ENCODE results near the gene TCF19. TPM values are rescaled to one million over a fixed set of nuclear protein-coding genes. Genes with fewer than 3 reads are reported as not detected.
A peak's percentile ranks its signal among the peaks of the same experiment; 100 is the strongest.

TCF19 gene
- total RNA-seq, 1 experiment from 2014 or later = 15.0 TPM

DNA sequence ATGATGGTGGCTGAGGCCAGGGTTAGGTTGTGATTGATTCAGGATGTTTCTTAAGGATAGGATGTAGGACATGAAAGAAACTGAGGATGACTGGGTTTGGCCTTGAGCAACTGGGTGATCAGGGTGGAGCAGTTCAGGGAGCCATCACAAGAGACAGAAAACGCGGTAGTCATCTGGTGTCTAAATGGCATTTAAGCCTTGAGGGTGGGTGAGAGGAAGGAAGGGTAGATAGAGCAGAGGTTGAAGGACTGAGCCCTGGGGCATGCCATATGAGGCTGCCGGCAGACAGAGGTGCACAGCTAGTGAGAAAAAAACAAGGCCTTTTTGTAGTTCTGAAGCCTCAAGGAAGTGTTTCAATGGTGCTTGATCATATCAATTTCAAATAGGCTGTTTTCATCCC, 10.2 kb downstream of the TCF19 start:
- no peak for DNase-seq
- H3K9ac ChIP-seq (ENCODE audit: extremely low read depth, insufficient read length, low read length) = peak overlapping the region; percentile 94
- H3K27me3 ChIP-seq (ENCODE audit: insufficient read depth, low read length) = no peaks in the 10 kb centered on the region
- H3K4me2 ChIP-seq (ENCODE audit: insufficient read depth, insufficient read length, low read length) = peak overlapping the region; percentile 97
- no peak overlapping the region for H3K4ac ChIP-seq (ENCODE audit: low read depth, low read length)
- H3K79me1 ChIP-seq (ENCODE audit: insufficient read depth, low read depth, low read length, poor library complexity, severe bottlenecking) = no peaks in the 10 kb centered on the region
- no peak overlapping the region for H2BK20ac ChIP-seq (ENCODE audit: low read depth, low read length, poor library complexity, severe bottlenecking)
- peaks cover 61 to 81% of the 10 kb centered on the region in 2 experiments for H3K4me1 Mint-ChIP-seq
- no peak overlapping the region for H3K18ac ChIP-seq (ENCODE audit: insufficient read length, low read depth, low read length)
- H2BK120ac ChIP-seq (ENCODE audit: low read depth, low read length, poor library complexity, severe bottlenecking) = no peak overlapping the region
- H2BK5ac ChIP-seq (ENCODE audit: insufficient read length, low read length) = no peak overlapping the region
- H4K20me1 ChIP-seq (ENCODE audit: control insufficient read depth, insufficient read depth, insufficient read length) = no peaks in the 10 kb centered on the region
- H2AK5ac ChIP-seq (ENCODE audit: insufficient read length, low read length) = no peak overlapping the region
- H2AFZ ChIP-seq (ENCODE audit: low read length) = no peak overlapping the region
- no peaks in the 10 kb centered on the region; the same call in 1 of the 2 replicates for H3K27me3 Mint-ChIP-seq (ENCODE audit: low read depth)
- no peak overlapping the region for H3T11ph ChIP-seq (ENCODE audit: low read length)
- peaks cover 40% of the 10 kb centered on the region for H3K79me2 ChIP-seq (ENCODE audit: insufficient read depth, low read length)
- peak overlapping the region; percentile 46 to 100 (median 55); a peak in 6 of 7 replicates for H3K27ac Mint-ChIP-seq
- peak overlapping the region; percentile 91 for H3K4me3 Mint-ChIP-seq
- H4K5ac ChIP-seq (ENCODE audit: insufficient read length, low read depth, low read length) = no peak overlapping the region
- no peak overlapping the region for H3K56ac ChIP-seq (ENCODE audit: insufficient read length, low read depth, low read length)
- H3K9me3 ChIP-seq (ENCODE audit: control insufficient read depth, low read depth, low read length) = no peaks in the 10 kb centered on the region
- H3K27ac ChIP-seq (ENCODE audit: insufficient read length, low read depth, low read length) = no peak overlapping the region
- no peak overlapping the region for H4K91ac ChIP-seq (ENCODE audit: insufficient read length, low read depth, low read length)
- peaks cover 35 to 65% (median 46%) of the 10 kb centered on the region in 3 experiments for H3K36me3 Mint-ChIP-seq (ENCODE audit: insufficient read depth in 1 of 3, low read depth in 3 of 3)
- no peaks in the 10 kb centered on the region; a peak in 1 of 5 replicates for H3K9me3 Mint-ChIP-seq
- no peak overlapping the region for H3K14ac ChIP-seq (ENCODE audit: insufficient read depth, low read length)
- TF ChIP-seq CTCF (conservative IDR thresholded peaks at IDR 0.05) = no peak
- no peak overlapping the region for H3K23ac ChIP-seq (ENCODE audit: insufficient read length, low read depth, low read length)
- peaks cover 6% of the 10 kb centered on the region for H3K4me1 ChIP-seq (ENCODE audit: insufficient read depth, low read length)
- H2BK12ac ChIP-seq (ENCODE audit: insufficient read length, low read depth, low read length) = no peak overlapping the region
- peaks cover 22% of the 10 kb centered on the region for H3K23me2 ChIP-seq (ENCODE audit: insufficient read length, low read depth, low read length, poor library complexity, severe bottlenecking)
- H4K8ac ChIP-seq (replicated peaks; ENCODE audit: insufficient read length, low read depth, low read length) = no peak overlapping the region
- no CpG with 5 or more reads among the region's 3 CpGs for WGBS (ENCODE audit: extremely low coverage, insufficient read length, low lambda C conversion rate)
- H2BK15ac ChIP-seq (ENCODE audit: low read depth, low read length) = no peak overlapping the region

All from H9 (cell line).